Measurements from ENCODE around the gene GFRA1. TPM values are rescaled to one million over a fixed set of nuclear protein-coding genes. Genes with fewer than 3 reads are reported as not detected.

Gene GFRA1
- total and polyA plus RNA-seq, 2 of the 8 experiments (the other 6 are each of a cell fraction or from before 2014, with no cell fraction given), result 1.1 to 2.0 TPM

- H4K5ac ChIP-seq (ENCODE audit: insufficient read length, low read depth, low read length), result no peak overlapping the region
- H3K23me2 ChIP-seq (ENCODE audit: low read depth, low read length), result no peaks in the 10 kb centered on the region
- H3K79me1 ChIP-seq (ENCODE audit: low read depth, low read length), result no peaks in the 10 kb centered on the region
- no peak overlapping the region for H4K8ac ChIP-seq (ENCODE audit: extremely low read depth, insufficient read depth, low read length)
- H2BK20ac ChIP-seq (ENCODE audit: low read length), result no peak overlapping the region
- no peak overlapping the region for H3K14ac ChIP-seq (ENCODE audit: insufficient read length)
- CTCF ChIA-PET (ENCODE audit: partially characterized antibody), result interaction anchor here (0.6 to 1.2 kb wide), 6 partner anchors 19 to 330 kb away, joined by 3 to 5 read pairs (median 3); no protein-coding TSS in a partner anchor
- DNase-seq (ENCODE audit: low read depth in 1 of 2, low spot score in 2 of 2) (no peak), FAIRE-seq (no peak)
- no peak overlapping the region for H2AFZ ChIP-seq (ENCODE audit: low read length)
- H4K91ac ChIP-seq (replicated peaks; ENCODE audit: insufficient read length, low read length), result no peak overlapping the region
- H3K27me3 ChIP-seq (replicated peaks in 1 of 4; ENCODE audit: control insufficient read depth in 3 of 4, extremely low read depth in 1 of 4, insufficient read depth in 3 of 4, low read length in 3 of 4), result no peaks in the 10 kb centered on the region
- no peak overlapping the region for H3K4ac ChIP-seq (replicated peaks; ENCODE audit: insufficient read length, low read depth, low read length)
- 90% methylated on average over 3 of the region's 3 CpGs; no CpG with 5 or more reads in 1 of the 2 experiments for WGBS, 2 experiments (ENCODE audit: extremely low coverage in 1 of 2, insufficient coverage in 1 of 2, insufficient read length in 1 of 2, insufficient replicate concordance in 2 of 2, low coverage in 1 of 2, low lambda C conversion rate in 2 of 2, missing lambda C conversion rate in 1 of 2)
- no peaks in the 10 kb centered on the region for H4K20me1 ChIP-seq (replicated peaks in 1 of 2; ENCODE audit: control insufficient read depth in 1 of 2, insufficient read depth in 2 of 2, low read length in 2 of 2)
- POLR2A ChIA-PET (ENCODE audit: partially characterized antibody), result no interaction called here
- H3K4me2 ChIP-seq (ENCODE audit: insufficient read depth in 1 of 2, low read depth in 2 of 2, low read length in 2 of 2), result no peak overlapping the region
- H2BK15ac ChIP-seq (ENCODE audit: low read length), result no peak overlapping the region
- H3K18ac ChIP-seq (ENCODE audit: extremely low read depth, low read length), result no peak overlapping the region
- no peak overlapping the region for H3K27ac ChIP-seq (ENCODE audit: low read depth, low read length)
- H3K36me3 ChIP-seq (ENCODE audit: control insufficient read depth in 2 of 4, insufficient read depth in 4 of 4, low read length in 3 of 4), result no peaks in the 10 kb centered on the region
- no peaks in the 10 kb centered on the region for H3K9me3 ChIP-seq (ENCODE audit: insufficient read depth in 2 of 2, low read depth in 1 of 2, low read length in 1 of 2)
- H2BK120ac ChIP-seq (replicated peaks; ENCODE audit: low read depth, low read length), result no peak overlapping the region
- H3K9ac ChIP-seq (replicated peaks in 1 of 4; ENCODE audit: extremely low read depth in 1 of 4, low read depth in 3 of 4, low read length in 3 of 4), result no peak overlapping the region
- TF ChIP-seq RXRA (IDR thresholded peaks at IDR 0.05; ENCODE audit: insufficient read depth, low read depth, low read length) (no peak), HDAC2 (IDR thresholded peaks at IDR 0.05; ENCODE audit: borderline replicate concordance in 1 of 2, low read depth in 2 of 2, low read length in 2 of 2) (no peak), PHF8 (conservative IDR thresholded peaks at IDR 0.05; ENCODE audit: low read depth, low read length) (no peak), SP4 (IDR thresholded peaks at IDR 0.05; ENCODE audit: low read length) (no peak), EGR1 (IDR thresholded peaks at IDR 0.05; ENCODE audit: borderline replicate concordance, low read depth, low read length) (no peak), RBBP5 (IDR thresholded peaks at IDR 0.05; ENCODE audit: borderline replicate concordance, low read depth, low read length) (no peak), TAF1 (IDR thresholded peaks at IDR 0.05; ENCODE audit: low read depth, low read length) (no peak), JUN (IDR thresholded peaks at IDR 0.05; ENCODE audit: low read depth, low read length) (no peak), YY1 (IDR thresholded peaks at IDR 0.05; ENCODE audit: low read depth, low read length) (no peak), TBP (IDR thresholded peaks at IDR 0.05; ENCODE audit: low read depth, low read length) (no peak), KDM5A (IDR thresholded peaks at IDR 0.05; ENCODE audit: low read length) (no peak)
- no peak overlapping the region for H3K4me3 ChIP-seq (ENCODE audit: extremely low read depth in 1 of 4, insufficient read depth in 2 of 4, low read depth in 3 of 4, low read length in 4 of 4)
- no peak overlapping the region for H3K23ac ChIP-seq (ENCODE audit: insufficient read length)
- H2AK5ac ChIP-seq (ENCODE audit: low read depth, low read length), result no peak overlapping the region
- no peak overlapping the region for H2BK5ac ChIP-seq (ENCODE audit: low read depth, low read length)
- H3K56ac ChIP-seq (replicated peaks; ENCODE audit: insufficient read length, low read depth, low read length), result no peak overlapping the region
- H2BK12ac ChIP-seq (ENCODE audit: low read depth, low read length), result no peak overlapping the region
- no peaks in the 10 kb centered on the region for H3K79me2 ChIP-seq (ENCODE audit: control insufficient read depth in 1 of 2, insufficient read depth in 2 of 2, low read length in 2 of 2)
- peaks cover 0 to 7% (median 0%) of the 10 kb centered on the region in 4 experiments; a peak in 2 of 7 replicates for H3K4me1 ChIP-seq (replicated peaks in 1 of 4; ENCODE audit: control insufficient read depth in 3 of 4, insufficient read depth in 4 of 4, low read length in 3 of 4)
Observed at GRCh38 chr10:116237260-116237659, 35.7 kb downstream of the GFRA1 start.
